ENCODE measurements around the gene SMIM29.
A peak's percentile ranks its signal among the peaks of the same experiment; 100 is the strongest.
"Not testable (repeated sequence)": the region's sequence is repeated elsewhere in the genome, so short reads cannot be mapped to it uniquely, and the experiment has no call there.

The SMIM29 gene

DNA sequence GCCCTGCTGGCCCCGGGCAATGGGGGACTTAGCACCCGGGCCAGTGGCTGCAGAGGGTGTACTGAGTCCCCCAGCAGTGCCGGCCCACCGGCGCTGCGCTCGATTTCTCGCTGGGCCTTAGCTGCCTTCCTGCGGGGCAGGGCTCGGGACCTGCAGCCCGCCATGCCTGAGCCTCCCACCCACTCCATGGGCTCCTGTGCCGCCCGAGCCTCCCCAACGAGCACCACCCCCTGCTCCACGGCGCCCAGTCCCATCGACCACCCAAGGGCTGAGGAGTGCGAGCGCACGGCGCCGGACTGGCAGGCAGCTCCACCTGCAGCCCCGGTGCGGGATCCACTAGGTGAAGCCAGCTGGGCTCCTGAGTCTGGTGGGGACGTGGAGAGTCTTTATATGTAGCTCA, 20.3 kb upstream of the SMIM29 start:
- not testable (repeated sequence) for DNase-seq (ENCODE audit: extremely low read depth in 1 of 2, low read depth in 1 of 2)

DNA sequence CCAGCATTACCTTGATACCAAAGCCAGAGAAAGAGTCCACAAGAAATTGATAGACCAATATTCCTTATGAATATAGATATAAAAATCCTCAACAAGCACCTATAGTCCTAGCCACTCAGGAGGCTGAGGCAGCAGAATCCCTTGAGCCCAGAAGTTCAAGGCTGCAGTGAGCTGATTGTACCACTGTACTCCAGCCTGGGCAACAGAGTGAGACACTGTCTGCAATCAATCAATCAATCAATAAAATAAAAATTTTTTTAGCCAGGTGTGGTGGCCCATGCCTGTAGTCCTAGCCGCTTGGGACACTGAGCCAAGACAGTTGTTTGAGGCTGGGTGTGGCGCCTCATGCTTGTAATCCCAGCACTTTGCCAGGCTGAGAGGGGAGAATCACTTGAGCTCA, 18.9 kb upstream of the SMIM29 start:
- no peak for DNase-seq (ENCODE audit: extremely low read depth in 1 of 2, low read depth in 1 of 2)

DNA sequence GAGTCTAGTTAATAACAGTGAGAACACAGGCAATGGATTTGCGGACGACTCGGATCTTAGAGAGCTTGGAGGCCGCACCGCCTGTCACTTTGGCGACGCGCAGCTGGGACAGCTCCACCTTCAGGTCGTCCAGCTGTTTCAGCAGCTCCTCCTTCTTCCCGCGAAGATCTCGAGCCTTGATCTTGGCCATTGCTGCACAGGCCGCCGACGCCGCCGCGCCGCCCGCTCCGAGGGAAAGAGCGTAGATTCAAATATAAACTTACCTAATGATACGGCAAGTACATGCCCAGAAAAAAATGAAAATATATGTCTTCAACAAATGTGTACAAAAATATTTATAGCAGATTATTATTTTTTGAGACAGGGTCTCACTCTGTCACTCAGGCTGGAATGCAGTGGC, 14.7 kb upstream of the SMIM29 start:
- not testable (repeated sequence) for DNase-seq (ENCODE audit: extremely low read depth in 1 of 2, low read depth in 1 of 2)

DNA sequence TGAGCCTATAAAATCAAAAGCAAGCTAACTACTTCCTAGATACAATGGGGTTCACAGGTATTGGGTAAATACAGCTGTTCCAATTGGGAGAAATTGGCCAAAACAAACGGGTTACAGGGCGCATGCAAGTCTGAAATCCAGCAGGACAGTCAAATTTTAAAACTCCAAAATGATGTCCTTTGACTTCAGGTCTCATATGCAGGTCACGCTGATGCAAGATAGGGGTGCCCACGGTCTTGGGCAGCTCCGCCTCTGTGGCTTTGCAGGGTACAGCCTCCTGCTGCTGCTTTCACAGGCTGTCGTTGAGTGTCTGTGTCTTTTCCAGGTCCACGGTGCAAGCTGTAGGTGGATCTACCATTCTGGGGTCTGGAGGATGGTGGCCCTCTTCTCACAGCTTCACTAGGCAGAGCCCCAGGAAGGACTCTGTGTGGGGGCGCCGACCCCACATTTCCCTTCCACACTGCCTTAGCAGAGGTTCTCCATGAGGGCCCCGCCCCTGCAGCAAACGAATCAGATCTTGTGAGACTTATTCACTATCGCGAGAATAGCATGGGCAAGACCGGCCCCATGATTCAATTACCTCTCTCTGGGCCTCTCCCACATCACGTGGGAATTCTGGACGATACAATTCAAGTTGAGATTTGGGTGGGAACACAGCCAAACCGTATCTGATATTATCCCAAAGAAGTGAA, 11.9 kb upstream of the SMIM29 start:
- DNase-seq (ENCODE audit: extremely low read depth in 1 of 2, low read depth in 1 of 2) = no peak

DNA sequence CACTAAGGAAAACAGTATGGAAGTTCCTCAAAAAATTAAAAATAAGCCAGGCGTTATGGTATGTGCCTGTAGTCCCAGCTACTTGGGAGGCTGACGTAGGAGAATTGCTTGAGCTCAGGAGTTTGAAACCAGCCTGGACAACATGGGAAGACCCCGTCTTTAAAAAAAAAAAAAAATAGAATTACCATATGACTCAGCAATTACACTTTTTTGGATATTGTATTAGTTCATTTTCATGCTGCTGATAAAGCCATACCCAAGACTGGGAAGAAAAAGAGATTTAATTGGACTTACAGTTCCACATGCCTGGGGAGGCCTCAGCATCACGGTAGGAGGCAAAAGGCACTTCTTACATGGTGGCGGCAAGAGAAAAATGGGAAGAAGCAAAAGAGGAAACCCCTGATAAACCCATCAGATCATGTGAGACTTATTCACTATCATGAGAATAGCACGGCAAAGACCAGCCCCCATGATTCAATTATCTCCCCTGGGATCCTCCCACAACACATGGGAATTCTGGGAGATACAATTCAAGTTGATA, 10.8 kb upstream of the SMIM29 start:
- no peak for DNase-seq (ENCODE audit: extremely low read depth in 1 of 2, low read depth in 1 of 2)

DNA sequence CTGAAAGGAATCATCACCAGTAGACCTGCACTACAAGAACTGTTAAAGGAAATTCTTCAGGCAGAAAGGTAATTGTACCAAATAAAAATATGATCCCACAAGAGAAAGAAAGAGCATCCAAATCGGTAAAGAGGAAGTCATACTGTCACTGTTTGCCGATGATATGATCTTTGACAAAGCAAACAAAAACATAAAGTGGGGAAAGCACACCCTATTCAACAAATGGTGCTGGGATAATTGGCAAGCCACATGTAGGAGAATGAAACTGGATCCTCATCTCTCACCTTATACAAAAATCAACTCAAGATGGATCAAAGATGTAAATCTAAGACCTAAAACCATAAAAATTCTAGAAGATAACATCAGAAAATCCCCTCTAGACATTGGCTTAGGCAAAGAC, 3.6 kb upstream of the SMIM29 start:
- DNase-seq (ENCODE audit: extremely low read depth in 1 of 2, low read depth in 1 of 2) = not testable (repeated sequence)

DNA sequence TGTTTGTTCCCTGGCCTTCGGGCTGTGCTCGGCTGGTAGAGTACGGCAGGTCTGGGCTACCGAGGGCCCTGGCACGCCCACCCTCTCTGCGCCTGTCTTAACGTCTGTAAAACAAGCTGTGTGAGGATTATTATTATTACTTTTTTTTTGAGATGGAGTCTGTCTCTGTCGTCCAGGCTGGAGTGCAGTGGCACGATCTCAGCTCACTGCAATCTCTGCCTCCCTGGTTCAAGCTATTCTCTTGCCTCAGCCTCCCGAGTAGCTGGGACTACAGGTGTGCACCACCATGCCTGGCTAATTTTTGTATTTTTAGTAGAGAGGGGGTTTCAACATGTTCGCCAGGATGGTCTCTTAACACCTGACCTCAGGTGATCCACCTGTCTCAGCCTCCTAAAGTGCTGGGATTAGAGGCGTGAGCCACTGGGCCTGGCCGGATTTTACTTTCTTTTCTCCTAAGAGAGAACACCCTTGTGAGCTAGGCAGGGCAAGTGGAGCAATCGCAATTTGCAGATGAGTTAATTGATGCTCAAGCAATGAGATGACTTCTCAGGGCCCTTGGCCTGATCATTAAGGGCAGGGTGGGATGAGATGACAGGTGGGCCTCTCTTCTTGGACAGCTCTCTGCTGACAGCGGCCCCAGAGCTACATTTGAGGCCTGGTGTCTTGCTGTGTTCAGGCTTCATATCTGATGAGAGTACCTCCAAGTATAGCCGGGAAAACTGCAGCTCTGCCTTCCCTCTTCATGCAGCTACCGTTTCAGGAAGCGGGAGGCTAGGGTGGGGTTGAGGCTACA, 859 bp upstream of the SMIM29 start:
- DNase-seq (ENCODE audit: extremely low read depth in 1 of 2, low read depth in 1 of 2) = peak in 1 of 2 donors; percentile 21

DNA sequence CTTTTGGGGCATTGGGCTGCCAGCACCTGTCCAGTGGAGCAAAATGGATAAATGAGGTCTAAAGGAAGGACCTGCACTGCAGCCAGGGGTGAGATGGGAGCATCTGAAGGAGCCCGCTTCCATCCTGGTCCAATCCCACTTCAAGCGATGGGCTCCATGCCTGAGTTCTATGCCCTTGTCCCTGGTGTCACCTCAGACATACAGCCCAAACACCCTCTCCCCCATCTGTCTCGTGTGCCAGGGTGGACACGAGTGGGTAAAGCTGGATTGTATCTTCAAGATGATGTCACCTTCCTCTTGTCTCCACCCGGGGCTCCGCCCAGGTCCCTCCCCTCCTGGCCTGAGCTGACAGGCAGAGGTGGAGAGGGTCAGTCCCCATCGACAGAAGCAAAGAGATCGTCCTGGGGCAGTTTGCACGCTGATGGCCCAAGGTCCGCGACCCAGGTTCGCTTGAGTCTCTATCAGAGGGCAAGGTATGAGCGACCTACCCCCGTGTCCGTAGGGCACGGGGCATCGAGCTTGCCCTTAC, 544 bp downstream of the SMIM29 start:
- no peak for DNase-seq (ENCODE audit: extremely low read depth in 1 of 2, low read depth in 1 of 2)

DNA sequence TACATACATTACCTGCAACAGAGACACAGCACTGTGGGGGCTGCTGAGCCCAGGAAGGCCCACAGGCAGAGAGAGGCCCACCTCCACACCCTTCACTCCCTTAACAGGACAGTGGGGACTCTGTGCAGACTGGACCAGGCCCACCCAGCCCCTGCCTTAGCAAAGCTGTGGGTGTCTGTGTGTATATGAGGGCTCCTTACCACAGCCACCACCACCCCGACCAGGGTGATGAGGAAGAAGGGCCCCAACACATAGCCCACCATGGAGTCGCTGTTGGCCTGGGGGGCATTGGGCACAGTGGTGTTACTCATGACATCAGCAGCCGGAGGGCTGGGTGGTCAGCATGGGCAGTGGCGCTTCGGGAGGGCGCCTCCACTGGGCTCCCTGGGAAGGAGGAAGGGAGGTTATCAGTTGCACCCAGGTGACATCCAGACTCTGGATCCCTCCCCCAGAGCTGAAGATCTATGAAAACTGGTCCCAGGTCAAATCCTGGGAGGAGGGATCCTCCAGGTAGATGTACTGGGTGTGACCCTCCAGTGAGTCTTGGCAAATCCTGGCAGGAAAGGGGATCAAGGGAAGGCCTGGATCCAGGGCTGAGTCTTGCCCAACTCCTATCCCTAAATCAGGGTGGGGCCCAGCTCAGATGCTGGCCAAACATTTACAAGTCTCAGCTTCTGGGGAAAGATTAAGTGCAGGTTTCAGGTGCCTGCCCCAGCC, 1.2 kb downstream of the SMIM29 start:
- no peak for DNase-seq (ENCODE audit: extremely low read depth in 1 of 2, low read depth in 1 of 2)

DNA sequence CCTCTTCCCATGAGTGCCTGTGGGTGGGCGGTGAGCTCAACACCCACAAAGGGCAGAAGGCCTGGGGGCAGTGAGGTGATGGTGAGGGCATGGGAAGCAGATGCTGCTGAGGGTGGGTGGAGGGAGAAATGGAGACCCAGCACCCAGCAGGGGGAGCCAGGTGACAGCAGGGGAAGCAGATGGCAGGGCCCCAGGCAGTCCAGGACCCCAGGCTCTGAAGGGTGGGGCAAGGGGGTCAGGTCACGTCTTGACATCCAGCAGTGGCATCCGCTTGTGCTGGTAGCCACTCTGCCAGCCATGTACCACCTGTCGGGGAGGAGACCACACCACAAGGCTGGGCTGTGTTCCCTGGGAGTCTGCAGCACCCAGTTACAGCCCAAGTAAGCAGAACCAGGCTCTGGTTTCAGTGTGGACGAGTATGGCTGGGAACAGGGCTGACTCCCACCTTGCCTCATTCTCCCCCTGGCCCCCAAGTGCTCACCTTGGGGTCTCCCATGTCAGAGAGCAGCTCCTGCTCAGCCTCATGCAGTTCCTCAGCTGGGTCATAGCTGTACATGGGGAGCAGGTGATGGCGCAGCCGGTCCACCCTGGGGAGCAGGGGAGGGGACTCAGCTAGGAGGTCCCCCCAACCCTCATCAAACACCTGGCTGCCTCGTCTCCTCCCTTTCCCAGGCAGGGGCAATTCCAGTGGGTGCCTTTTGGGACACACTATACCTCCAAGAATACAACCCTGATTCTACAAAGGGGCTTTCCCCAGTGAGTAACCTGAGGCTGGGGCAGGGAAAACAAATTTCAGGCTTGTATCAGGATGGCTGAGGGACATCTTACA, 2.0 kb downstream of the SMIM29 start:
- DNase-seq (ENCODE audit: extremely low read depth in 1 of 2, low read depth in 1 of 2) = no peak

DNA sequence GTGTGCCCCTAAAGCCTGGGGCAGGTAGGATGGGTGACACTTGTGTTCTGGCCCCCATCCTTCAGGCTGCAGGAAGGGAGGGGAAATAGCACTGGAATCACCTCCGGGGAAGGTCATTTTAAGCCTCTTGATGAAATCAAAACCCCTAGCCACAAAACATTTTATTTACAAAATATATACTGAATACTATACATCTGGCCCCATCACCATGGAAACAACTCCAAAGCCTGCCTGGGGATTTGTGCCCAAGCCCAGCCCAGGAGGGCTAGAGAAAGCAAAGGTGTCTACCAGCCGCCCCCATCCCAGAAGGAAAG, 2.6 kb downstream of the SMIM29 start:
- DNase-seq (ENCODE audit: extremely low read depth in 1 of 2, low read depth in 1 of 2) = no peak

DNA sequence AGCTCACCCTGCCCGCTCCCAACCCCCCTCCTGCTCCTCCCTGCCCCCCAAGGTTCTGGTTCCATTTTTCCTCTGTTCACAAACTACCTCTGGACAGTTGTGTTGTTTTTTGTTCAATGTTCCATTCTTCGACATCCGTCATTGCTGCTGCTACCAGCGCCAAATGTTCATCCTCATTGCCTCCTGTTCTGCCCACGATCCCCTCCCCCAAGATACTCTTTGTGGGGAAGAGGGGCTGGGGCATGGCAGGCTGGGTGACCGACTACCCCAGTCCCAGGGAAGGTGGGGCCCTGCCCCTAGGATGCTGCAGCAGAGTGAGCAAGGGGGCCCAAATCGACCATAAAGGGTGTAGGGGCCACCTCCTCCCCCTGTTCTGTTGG, 3.1 kb downstream of the SMIM29 start:
- not testable (repeated sequence) for DNase-seq (ENCODE audit: extremely low read depth in 1 of 2, low read depth in 1 of 2)

DNA sequence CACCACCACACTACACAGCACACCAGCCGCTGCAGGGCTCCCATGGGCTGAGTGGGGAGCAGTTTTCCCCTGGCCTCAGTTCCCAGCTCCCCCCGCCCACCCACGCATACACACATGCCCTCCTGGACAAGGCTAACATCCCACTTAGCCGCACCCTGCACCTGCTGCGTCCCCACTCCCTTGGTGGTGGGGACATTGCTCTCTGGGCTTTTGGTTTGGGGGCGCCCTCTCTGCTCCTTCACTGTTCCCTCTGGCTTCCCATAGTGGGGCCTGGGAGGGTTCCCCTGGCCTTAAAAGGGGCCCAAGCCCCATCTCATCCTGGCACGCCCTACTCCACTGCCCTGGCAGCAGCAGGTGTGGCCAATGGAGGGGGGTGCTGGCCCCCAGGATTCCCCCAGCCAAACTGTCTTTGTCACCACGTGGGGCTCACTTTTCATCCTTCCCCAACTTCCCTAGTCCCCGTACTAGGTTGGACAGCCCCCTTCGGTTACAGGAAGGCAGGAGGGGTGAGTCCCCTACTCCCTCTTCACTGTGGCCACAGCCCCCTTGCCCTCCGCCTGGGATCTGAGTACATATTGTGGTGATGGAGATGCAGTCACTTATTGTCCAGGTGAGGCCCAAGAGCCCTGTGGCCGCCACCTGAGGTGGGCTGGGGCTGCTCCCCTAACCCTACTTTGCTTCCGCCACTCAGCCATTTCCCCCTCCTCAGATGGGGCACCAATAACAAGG, 3.6 kb downstream of the SMIM29 start:
- DNase-seq (ENCODE audit: extremely low read depth in 1 of 2, low read depth in 1 of 2) = not testable (repeated sequence)

DNA sequence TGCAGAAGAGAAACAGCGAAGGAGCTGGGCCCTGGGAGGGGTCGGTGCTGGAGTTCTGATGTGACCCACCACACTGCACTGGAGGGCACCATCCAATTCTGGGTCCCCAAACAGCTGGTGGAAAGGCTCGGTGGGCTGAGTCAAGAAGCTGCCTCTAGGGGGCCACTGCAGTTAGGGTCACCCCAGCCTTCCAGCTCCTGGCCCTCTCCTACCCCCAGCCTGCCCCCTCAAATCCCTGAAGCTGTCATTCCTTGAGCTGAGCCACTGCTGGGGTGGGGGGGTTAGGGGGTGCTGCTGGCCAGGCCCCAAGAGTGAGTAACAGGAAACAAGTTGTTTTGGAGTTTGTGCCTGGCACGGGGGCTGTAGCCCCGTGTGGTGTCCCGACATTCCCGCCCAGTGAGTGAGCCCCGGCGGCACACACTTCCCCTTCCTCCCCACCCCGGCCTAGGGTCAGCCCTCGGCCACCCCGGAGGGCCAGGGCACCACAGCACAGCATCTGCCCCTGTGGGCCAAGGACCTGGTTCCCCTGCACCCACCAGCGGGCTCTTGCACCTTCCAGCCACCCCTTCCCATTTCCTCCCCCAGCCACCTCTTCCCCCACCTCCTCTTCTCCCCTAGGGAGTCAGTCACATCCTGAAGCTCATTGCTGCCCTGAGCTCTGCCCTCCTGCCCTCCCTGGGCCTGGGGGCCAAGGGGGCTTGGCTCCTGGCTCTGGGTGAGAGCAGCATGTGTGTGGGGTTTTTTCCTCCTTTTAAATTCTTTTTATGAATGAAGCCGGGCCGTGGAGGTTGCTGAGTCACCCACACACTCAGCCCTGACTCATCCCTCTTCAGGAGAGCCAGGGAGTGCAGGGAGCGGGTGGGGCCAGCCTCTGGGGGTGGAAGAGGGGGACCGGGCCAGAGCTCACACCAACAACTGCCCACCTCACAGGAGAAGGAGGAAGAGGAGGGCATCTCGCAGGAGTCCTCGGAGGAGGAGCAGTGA, 4.6 kb downstream of the SMIM29 start:
- no peak for DNase-seq (ENCODE audit: extremely low read depth in 1 of 2, low read depth in 1 of 2)

DNA sequence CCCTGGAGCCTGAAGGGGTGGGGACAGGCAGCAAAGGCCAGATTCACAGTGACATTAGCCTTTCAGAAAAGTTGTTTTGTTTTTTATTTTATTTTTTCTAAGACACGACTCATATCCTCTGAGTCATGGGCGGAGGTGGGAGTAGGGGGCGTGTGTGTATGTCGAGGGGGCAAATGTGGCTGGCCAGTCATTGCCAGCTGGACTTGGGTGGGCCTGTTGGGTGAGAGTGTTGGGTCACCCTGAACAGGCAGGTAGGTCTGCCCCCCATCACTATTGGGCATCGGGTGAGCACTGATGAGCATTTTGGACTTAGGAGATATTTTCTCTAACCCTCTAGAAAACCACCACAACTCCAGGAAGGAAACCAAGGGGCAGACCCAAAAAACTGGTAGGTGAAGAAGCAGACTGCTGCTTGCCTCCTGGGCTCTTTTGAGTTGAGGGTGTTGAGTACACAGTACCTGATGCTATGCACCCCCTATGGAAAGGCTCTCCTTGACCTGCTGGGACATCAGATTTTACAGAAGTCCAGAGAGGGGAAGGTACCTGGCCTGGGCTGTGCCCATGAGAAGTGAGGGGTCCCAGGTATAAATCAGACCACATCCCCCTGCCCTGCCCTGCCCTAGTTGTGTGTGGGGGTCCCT, 5.6 kb downstream of the SMIM29 start:
- no peak for DNase-seq (ENCODE audit: extremely low read depth in 1 of 2, low read depth in 1 of 2)

DNA sequence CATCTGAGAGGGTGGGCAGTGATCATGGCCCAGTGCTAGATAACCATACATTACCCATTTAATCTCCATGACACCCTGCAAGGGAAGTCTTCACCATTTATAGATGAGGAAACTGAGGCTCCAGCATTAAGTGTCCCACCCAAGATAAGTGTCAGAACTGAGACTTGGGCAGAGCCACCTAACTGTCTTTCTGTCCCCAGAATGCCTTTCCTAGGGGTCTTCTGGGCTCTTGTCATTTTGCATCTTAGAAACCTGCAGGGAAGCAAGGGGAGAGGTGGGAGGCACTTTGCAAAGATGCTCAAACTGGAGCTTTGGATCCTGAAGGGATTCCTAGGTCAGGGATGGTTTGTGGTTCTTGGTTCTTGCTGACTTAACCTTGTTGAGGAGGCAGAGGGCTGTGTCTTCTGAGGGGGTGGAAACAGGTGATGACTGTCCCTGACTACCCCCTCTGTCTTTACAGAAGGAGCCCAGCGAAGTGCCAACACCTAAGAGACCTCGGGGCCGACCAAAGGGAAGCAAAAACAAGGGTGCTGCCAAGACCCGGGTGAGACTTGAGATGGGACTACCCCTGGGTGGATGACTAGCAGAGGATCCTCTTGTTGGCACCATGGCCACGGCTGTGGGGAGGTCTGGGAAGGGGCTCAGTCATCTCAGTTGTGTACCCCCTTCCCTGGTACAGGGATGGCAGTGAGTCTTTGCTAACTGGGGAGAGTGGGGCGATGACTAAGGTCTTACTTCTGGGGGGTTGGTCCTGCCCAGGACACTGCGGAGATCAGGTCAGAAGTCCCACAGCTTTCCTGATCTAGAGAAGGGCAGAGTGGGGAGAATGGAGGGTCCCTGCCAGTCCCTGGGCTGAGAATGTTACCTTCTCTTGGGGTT, 6.3 kb downstream of the SMIM29 start:
- DNase-seq (ENCODE audit: extremely low read depth in 1 of 2, low read depth in 1 of 2) = no peak

Data from activated CD8-positive, alpha-beta memory T cell treated with anti-CD3 and anti-CD28 coated beads for 1 hour (primary cell).